Non-pigmented ciliary epithelial cell (primary cell): ENCODE results near the gene PURA.

ENCODE experiments used
- DNase-seq: peaks from one replicate; pipeline ENCODE4 v3.0.0-alpha.2; 2010; ENCODE audit warnings: low read depth

Gene PURA

DNA sequence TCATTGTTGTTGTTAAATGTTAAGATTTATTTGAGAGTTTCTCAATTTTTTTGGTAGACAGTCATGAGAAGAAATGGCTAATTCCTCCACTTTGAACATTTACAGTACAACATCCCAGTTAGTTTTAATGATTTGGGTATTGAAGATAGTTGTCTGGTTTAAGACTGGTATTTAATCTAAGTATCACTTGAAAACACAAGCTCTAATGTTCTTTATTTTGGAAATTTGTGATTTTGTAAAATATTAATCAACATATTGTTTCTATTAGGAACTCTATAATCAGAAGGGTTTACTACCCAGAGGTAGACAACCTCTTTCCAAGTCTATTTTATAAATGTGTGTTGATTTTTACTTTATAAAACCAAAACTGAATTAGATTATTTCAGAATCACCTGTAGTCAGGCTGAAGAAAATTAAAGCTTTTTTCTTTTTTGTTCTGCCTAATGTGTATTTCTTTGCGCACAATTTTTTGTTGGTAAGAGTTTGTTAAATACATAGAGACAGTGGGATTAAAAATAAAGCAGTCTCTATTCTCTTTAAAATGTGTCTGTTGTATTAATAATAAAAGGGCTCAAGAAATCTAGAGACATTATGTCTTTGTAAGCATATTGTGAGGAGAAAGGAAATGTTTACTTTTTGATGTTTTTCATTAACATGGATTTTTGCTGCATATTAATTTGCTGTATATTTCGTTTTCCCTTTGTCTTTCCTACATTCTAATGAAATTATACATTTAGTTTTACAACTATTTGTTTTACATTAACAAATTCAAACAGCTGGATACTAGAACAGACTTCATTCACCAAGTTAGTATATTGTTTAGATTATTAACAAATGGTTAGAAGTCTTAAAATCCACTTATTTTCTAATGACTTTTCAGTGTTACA, 3.9 kb upstream of the PURA start:
- no peak for DNase-seq

DNA sequence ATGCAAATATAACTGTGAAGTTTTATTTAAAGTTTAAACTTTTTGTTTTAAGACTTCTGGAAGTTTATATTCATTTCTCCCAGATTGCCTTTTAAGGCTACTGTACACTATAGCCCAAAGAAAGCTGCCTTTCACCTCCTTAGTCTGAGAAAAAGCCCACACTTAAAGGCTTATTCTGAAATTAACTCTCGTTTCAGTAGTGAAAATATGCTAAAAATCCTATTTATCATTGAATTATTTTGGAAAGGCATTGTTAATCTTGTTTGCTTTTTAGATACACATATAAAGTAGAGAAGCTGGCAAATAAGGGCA, 3.3 kb upstream of the PURA start:
- DNase-seq: no peak

DNA sequence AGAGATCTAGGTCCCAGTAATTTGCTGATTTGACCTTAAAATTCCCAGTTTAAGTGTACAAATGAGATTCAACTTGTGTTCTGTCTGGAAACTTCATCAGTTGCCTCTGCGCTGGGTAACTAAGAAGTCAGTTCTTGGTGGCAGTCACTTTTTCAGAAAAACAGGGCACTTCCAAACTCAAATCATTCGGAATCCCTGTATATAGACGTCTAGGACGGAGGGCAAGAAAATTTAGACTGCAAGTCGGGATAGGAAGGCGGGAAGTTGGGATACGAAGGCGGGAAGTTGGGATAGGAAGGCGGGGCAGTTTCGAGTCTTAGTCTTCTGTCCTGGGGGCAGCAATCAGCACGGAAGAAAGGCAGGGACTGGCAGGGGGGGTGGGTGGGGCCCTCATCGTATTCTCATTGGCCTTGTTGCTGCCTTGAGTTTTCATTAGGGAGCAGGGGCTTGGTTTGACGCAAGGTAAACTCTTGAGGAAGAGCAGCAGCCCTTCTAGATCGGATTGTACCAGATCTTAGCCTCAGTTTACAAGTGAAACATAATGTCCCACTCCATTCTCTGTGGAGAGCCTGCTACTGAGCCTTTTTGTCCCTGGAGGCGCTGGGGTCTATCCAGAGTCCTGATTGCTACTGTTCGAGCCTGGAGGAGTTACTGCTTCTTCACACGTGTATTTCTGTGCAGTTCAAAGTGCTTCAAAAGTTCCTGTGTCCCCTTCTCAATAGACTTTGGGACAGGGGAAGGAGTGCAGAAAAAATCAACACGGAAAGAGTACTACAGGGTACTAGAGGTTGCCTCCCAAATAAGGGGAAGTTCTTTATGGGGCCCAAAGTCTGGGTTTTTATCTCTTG, 2.7 kb upstream of the PURA start:
- DNase-seq: no peak

DNA sequence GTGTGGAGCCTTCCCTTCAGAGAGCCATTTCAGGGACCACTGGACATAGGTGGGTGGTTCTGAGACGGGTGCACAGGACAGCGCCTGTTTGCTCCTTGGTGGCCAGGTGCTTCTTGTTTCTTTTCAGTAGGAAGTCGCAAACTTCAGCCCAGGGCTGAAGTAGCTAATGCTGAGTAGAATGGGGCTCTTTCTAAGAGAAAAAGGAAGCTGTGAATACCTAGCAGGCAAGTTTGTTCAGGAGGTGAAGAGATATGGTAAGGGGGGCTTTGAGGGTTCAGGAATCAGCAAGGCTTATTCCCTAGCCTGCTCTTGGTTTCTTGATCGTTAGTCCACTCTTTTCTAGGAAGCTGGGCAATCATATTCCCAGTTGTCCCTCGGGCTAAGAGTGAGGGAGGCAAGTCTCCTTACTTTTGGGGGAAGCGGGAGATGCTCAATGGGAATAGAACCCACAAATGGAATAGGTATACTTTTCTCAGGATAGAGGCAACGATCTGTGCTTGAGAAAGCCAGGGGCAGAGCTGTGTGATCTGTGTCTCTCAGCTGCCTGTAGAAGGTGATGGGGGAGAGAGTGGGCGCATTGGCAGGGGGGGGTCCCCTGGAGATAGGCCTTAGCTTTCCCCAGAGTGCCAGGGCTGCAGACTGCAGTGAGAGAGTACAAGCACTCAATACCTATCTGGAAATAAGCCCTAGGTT, 1.9 kb upstream of the PURA start:
- no peak for DNase-seq

DNA sequence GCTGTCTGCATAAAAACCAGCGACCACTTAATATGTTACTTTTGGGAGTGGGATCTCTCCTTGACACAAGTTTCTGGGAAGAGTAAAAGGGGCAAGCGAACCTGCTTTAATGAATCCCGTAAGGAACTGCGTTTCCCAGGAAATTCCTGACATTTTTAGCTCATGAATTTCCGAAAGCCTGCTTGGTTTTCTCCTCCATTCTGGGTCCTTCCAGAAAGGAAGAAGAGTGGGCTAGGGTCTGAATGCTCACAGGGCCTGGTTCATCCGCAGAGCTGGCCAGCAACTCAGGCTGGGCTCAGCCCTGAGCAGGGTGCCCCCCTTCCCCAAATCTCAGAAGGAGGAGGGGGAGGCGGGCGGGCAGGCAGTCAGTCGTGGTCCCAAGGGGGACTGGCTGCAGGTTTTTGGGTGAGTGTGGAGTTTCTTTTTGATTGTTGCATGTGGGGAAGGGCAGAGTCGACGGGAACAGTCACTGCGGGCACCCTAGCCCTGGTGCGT, 1.2 kb upstream of the PURA start:
- DNase-seq: no peak

DNA sequence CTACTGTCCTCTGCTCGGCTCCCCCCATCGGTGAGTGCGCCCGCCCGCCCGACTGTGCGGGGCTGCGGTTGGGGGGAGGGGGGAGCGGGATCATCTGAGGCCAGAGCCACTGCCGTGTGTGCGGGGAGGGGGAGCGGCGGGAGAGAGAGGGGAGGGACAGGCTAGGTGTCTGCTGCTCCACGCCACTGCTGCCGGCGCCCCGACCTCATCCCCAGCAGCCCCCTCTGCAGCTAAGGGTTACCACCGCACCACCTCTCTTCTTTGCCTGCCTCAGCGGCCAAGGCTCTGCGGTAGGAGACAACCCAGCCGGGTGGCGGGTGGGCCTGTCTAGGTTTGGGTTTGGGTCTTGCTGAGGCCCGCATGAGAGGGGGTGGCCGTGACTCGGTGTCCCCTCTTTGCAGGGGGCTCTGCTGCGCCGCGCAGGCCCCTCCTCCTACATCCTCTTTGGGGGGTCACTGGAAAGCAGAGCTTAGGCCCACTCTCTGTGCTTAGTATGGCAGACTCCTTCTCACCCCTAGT, 670 bp upstream of the PURA start:
- DNase-seq: no peak

DNA sequence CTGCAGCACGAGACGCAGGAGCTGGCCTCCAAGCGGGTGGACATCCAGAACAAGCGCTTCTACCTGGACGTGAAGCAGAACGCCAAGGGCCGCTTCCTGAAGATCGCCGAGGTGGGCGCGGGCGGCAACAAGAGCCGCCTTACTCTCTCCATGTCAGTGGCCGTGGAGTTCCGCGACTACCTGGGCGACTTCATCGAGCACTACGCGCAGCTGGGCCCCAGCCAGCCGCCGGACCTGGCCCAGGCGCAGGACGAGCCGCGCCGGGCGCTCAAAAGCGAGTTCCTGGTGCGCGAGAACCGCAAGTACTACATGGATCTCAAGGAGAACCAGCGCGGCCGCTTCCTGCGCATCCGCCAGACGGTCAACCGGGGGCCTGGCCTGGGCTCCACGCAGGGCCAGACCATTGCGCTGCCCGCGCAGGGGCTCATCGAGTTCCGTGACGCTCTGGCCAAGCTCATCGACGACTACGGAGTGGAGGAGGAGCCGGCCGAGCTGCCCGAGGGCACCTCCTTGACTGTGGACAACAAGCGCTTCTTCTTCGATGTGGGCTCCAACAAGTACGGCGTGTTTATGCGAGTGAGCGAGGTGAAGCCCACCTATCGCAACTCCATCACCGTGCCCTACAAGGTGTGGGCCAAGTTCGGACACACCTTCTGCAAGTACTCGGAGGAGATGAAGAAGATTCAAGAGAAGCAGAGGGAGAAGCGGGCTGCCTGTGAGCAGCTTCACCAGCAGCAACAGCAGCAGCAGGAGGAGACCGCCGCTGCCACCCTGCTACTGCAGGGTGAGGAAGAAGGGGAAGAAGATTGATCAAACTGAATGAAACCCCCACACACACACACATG, 654 bp downstream of the PURA start:
- DNase-seq: no peak

DNA sequence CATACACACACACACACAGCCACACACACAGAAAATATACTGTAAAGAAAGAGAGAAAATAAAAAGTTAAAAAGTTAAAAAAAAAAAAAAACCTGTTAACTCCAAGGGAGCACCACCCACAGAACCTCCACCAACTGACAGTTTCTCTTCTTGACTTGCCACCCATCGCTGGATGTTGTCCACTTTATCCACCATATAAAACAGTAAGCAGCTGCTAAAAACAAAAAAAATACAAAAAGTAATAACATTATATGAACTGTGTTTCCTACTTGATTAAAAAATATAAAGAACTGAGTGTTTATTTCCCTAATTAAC, 1.2 kb downstream of the PURA start:
- no peak for DNase-seq

DNA sequence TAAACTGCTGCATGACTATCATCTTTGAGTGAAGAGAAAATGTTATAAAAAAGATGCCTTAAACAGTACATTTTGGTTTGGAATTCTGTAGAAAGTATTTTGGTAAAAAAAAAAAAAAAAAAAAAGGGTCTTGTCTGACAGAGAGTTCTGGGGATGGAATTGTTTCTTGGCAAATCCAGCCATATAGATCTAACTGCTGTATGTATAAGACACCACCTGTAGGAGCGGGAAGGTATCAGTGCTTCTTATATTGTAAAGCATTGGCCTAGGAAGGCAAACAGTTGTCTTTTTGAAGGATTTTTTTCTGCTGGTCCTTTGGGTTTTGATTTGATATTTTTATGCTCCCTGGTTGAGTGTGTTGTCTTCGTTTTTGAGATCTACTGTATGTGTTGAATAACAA, 2.8 kb downstream of the PURA start:
- DNase-seq: no peak

DNA sequence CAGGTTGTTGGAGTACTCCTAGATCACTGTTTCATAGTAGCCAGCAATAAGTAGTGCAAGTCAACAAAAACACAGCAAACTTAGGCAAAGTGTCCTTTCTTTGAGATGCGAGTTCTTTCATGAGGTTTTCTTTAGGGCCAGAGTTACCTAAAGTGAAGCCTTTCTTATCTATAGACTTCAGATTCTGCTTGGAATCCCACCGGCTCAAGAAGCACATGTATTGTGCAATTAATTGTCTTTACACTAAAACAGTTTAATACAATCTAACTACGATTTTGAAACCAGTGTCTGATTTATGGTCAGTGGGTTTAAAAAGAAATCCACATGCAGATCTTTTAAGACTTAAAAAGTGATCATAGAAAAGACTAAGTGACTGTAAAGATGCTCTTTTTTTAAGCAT, 3.6 kb downstream of the PURA start:
- DNase-seq: no peak

DNA sequence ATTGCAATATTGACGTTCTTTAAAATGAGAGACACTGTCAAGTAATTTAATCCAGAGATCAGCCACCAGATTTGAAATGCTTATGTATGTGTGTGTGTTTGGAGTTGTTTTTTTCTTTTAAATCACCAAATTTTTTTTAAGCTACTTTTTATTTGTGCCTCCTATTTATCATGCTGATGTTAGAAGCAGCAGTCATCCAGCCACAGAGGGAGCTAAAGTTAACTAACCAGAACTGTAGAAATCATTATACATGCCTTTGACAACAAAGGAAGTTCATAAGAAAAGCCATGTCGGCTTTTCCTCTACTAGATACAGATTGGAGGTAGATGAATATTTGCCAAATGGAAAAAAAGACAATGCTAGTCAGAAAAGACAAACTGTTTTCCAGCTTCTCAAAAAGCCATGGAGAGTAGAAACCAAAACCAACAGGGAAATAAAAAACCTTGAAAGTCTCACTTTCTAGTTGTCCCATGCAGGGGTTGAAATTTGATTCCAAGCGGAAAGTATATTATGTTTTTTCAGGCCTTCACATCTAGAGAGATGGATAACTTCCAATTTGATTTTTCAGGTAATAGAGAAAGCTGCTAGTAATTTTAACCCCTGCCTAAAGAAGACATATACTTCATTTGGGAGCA, 4.5 kb downstream of the PURA start:
- no peak for DNase-seq

DNA sequence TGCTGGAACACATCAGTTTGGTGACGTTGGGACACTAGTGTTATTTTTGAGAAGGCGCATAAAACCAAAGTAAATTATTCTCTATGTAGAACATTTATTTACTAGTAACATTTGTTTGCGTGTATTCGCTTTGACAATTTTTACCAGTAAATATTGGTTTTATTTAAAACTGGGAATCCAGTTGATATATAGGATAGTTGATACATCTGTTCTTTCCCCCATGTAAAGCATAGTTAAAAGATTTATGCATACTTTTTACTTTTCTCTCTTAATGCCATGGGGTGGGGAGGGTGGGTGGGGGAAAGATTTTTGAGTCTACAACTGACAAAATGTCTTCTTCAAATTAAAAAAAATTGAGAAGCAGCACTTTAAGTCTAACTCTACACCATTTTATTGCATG, 11.7 kb downstream of the PURA start, which contains the start of gene IGIP:
IGIP (plus strand) TSS at position 301 of the 400 bp plus-strand sequence. CDS start 2,540 bp downstream, outside the sequence.
- DNase-seq: no peak

DNA sequence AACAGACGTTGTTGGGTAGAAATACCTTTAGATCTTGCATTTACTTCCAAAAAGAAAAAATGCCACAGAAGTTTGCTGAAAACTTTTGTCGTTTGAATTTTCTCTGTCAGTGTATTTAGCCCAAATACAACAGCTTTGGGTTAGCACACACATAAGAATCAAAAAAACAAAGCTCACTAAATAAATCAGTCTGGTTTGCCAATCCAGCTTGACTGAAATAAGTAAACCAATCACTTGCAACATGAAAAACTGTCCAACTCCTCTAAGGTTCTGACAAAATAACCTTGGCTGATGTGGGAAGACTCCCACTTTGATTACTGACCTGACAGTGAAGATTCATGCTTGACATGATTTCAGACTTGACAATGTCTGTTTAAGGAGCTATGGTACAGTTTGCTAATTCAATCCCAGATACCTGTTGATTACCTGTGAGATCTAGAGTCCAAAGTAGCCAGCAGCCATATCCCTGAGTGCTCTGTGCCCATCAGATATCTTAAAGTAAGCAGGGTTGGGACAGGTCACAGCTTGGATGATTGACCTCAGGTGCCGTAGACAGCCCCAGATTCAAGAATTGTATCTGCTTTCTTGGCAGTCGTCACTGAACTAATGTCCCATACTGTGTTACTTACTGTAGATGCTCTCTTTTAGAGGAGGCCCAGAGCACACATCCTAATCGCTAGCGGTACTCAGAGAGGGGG, 12.6 kb downstream of the PURA start:
- DNase-seq: no peak

DNA sequence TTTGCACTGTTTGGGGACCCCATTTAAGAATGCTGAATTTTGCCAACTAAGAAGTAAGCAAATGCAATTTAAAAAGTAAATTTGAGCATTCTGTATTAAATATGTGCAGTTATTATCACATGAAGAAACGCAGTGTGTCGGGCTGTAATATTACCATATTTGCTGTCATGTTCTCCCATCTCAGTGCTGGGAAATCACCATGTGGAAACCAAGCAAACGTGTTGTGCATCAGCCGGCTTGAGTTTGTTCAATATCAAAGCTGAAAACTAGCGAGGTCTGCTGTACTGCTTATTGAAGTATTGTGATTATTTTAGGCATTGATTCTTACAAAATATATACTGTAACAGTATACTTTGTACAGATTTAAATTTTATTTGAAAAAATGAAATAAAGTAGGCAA, 14.5 kb downstream of the PURA start:
- DNase-seq: no peak

DNA sequence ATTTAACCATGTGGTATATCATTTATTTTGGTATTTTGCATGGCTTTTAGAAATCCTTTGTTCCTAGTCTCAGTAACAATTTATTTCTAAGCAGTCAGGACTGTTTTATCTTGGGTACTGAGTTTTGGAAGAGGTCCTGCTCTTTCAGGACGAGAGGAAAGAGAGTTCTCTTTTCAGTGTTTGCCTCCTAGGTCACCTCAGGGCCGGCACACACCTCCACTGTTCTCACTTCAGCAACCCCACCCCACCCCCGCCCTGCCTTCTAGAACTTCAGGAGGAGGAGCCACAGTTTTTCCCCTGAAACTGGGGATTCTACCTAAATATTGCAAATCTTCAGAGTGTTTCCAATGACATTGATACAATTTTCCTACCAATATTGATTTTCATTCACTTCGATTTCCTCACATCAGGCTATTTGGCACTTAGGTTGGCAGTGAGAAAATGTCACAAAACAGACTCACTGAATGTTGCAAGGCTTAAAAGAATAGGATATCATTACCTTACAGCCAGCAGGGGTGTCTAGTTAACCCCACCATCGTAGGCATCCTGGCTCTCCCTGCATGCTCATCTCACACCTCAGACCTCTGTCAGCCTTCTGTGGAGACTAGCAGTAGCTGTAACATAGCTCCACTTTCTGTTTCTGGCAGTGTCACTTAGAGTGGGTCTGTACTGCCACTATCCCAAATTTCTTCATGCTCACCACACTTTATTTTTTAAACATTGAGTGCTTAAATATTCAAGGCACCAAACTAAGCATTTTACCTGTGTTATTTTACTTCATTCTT, 17.2 kb downstream of the PURA start:
- no peak for DNase-seq

DNA sequence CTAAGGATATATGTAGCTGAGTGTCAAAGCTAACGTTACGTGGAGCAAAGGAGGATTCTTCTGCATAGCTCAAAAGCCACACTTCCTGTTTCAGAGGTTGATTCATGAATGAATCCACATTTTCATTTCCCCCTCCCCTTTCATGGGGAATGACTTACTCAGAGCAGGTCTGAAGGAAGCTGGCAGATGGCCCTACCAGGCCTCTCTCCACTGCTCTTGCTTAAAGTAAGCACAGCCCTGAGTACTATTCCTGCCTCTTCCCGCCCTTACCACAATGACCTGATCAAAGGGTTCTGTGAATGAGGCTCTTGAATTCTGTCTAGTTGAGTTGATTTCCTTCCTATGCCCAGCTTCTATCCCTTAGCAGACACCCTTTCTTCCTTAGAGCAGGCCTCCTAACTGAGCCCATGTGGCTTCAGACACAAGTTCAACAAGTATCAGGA, 18.1 kb downstream of the PURA start:
- DNase-seq: peak; percentile 83

DNA sequence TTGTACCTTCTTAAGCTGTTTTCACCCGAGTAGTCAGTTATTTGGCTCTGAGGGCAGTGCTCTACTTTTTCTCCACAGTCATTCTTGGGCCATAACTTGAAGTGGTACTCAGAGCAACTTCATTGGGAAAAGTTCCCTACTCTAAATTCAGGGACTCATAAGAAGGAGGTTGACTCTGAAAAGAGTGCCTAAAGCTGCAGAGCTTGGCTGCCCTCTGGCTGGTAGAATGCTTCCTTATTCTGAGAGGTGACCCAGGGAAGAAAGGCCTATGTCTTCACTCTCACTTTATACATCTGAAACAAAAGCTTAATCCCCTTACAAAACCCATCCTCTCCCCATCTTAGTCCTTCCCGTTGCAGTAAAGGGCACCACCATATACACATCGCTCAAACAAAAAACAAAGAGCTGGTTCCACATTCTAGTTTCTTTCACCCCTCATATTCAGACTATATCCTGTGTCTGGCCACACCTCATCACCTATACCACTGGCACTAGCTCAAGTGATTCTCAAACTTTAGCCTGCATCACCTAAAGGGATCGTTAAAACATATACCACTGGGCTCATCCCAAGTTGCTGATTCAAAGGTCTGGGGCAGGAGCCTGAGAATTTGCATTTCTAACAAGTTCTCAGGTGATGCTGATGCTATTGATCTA, 19.7 kb downstream of the PURA start:
- DNase-seq: no peak

DNA sequence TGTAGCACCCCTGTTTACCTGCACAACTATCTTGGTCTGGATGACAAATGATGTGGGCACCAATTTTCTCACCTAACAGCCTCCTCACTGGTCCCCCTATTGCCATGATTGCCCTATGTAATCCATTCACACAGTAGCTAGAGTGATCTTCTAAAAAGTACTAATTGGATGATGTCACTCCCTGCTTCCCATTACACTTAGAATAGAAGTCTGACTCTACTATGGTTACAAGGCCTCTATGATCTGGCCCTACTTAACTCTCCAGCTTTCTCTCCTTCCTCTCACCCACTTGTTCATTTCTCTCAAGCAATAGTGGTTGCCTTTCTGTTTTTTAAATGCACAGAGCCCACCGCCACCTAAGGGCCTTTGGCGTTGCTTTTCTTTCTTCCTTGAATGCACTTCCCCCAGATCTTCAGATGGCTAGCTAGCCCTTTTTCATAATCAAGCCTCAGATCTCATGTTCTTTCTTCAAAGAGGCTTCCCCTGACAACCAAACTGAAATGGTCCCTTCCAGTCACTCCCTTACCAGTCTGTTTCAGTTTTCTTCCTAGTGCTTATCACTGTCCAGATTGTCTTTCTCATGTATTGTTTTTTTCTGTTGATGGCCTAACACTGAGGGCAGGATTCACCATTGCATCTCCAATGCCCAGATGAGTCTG, 20.5 kb downstream of the PURA start:
- DNase-seq: no peak
